OCI-LY7 (cell line): Measurements from ENCODE around the gene ITIH4. TPM values are rescaled to one million over a fixed set of nuclear protein-coding genes. Genes with fewer than 3 reads are reported as not detected.

Source experiments
- BruUV-seq: library from RNA; stranded (reverse); fragments of 400-500 nt; replicated peaks from 2 replicates; lab custom pipeline; 2021; lab: Mats Ljungman, UMichigan
- CTCF ChIA-PET: fragments of 300-600 bp; sonication (Branson Sonifier 250); formaldehyde crosslinking; loops from one replicate; lab custom pipeline; 2022; ENCODE audit warnings: antibody characterized with exemption; ENCODE audit not compliant: unreplicated experiment; lab: Charles Lee
- POLR2A ChIA-PET: fragments of 300-600 bp; sonication (Branson Sonifier 250); formaldehyde crosslinking; loops from one replicate; lab custom pipeline; 2022; ENCODE audit warnings: antibody characterized with exemption; lab: Charles Lee
- DNase-seq: peaks from one replicate; pipeline ENCODE4 v3.0.0-alpha.2; 2015; ENCODE audit warnings: low spot score
- H2AFZ ChIP-seq: fragments of 200-600 bp; sonication (generic), shearing (Covaris generic); 2 replicates; pipeline ENCODE4 v1.6.1; 2014; ENCODE audit warnings: mild to moderate bottlenecking, antibody characterized with exemption, low read length, moderate library complexity
- H3K27ac ChIP-seq: fragments of 200-600 bp; sonication (generic); 2 replicates; pipeline ENCODE4 v1.5.1; 2014; ENCODE audit warnings: mixed run types, low read depth, mild to moderate bottlenecking, moderate library complexity, low read length, inconsistent platforms; ENCODE audit not compliant: poor library complexity, severe bottlenecking
- H3K36me3 ChIP-seq: fragments of 200-600 bp; sonication (generic); 2 replicates; pipeline ENCODE4 v1.6.1; 2014; ENCODE audit warnings: mild to moderate bottlenecking, antibody characterized with exemption, low read length, moderate library complexity, mixed read lengths; ENCODE audit not compliant: insufficient read depth
- H3K4me1 ChIP-seq: fragments of 200-600 bp; sonication (generic); 2 replicates; pipeline ENCODE4 v1.5.1; 2014; ENCODE audit warnings: mild to moderate bottlenecking, low read length; ENCODE audit not compliant: insufficient read depth, poor library complexity, severe bottlenecking
- H3K4me2 ChIP-seq: fragments of 200-600 bp; sonication (generic); 2 replicates; pipeline ENCODE4 v1.6.1; 2014; ENCODE audit warnings: mild to moderate bottlenecking, low read length
- H3K4me3 ChIP-seq: fragments of 200-600 bp; sonication (generic); 2 replicates; pipeline ENCODE4 v1.5.1; 2014; ENCODE audit warnings: mild to moderate bottlenecking, low read depth, low read length; ENCODE audit not compliant: poor library complexity, severe bottlenecking
- H3K79me2 ChIP-seq: fragments of 200-600 bp; sonication (generic); 2 replicates; pipeline ENCODE4 v1.6.1; 2016; ENCODE audit warnings: low read depth, mild to moderate bottlenecking, low read length, moderate library complexity, mixed read lengths; ENCODE audit not compliant: insufficient read depth
- H3K9me2 ChIP-seq: fragments of 200-600 bp; sonication (generic); 2 replicates; pipeline ENCODE4 v1.6.1; 2016; ENCODE audit warnings: mild to moderate bottlenecking, low read length, mixed read lengths; ENCODE audit not compliant: insufficient read depth
- H3K9me3 ChIP-seq: fragments of 200-600 bp; sonication (generic); 2 replicates; pipeline ENCODE4 v1.6.1; 2014; ENCODE audit warnings: mild to moderate bottlenecking, mixed run types, low read length, mixed read lengths
- H4K20me1 ChIP-seq: fragments of 200-600 bp; sonication (generic); 2 replicates; pipeline ENCODE4 v1.6.1; 2014; ENCODE audit warnings: mild to moderate bottlenecking, antibody characterized with exemption, low read length, moderate library complexity, mixed read lengths; ENCODE audit not compliant: insufficient read depth
- EZH2phosphoT487 ChIP-seq: fragments of 200-600 bp; sonication (generic); IDR thresholded peaks from 2 replicates; pipeline ENCODE4 v1.6.1; 2018; ENCODE audit warnings: low read depth, borderline replicate concordance, mild to moderate bottlenecking, mixed run types, antibody characterized with exemption, low read length, moderate library complexity, mixed read lengths
- intact Hi-C: fragments of 100-400 bp; cut with micrococcal nuclease; formaldehyde crosslinking; loops from one replicate; pipeline ENCODE4 v1.10.0; 2022; ENCODE audit not compliant: unreplicated experiment
- total RNA-seq, 2 experiments: library from RNA; depleted of rRNA in 1 of 2; stranded (reverse); fragments of >200 nt in 1 of 2; shearing (Covaris generic) in 1 of 2; gene quantifications; 2 replicates each; pipeline ENCODE4 v1.2.3, GENCODE V29; 2014 to 2022
- TF ChIP-seq, protein P1 (sequence below): fragments of 200-600 bp; sonication (generic); conservative IDR thresholded peaks from 2 replicates; pipeline ENCODE4 v1.5.1; 2014; ENCODE audit warnings: mild to moderate bottlenecking, antibody characterized with exemption, low read length, moderate library complexity, mixed read lengths

The ITIH4 gene
- total RNA-seq, 2 experiments from 2014 or later: 2.1 to 2.2 TPM

- Histone ChIP-seq H3K79me2 (no peaks in the 10 kb centered on the region), H3K4me3 (no peak overlapping the region), H3K9me3 (no peaks in the 10 kb centered on the region), H3K36me3 (no peaks in the 10 kb centered on the region), H3K9me2 (no peaks in the 10 kb centered on the region), H3K4me2 (no peak overlapping the region), H3K4me1 (no peaks in the 10 kb centered on the region), H2AFZ (no peak overlapping the region), H3K27ac (no peak overlapping the region), H4K20me1 (no peaks in the 10 kb centered on the region)
- CTCF ChIA-PET: no interaction called here
- DNase-seq: no peak
- no peak for TF ChIP-seq EZH2phosphoT487
- TF ChIP-seq, protein P1, sequence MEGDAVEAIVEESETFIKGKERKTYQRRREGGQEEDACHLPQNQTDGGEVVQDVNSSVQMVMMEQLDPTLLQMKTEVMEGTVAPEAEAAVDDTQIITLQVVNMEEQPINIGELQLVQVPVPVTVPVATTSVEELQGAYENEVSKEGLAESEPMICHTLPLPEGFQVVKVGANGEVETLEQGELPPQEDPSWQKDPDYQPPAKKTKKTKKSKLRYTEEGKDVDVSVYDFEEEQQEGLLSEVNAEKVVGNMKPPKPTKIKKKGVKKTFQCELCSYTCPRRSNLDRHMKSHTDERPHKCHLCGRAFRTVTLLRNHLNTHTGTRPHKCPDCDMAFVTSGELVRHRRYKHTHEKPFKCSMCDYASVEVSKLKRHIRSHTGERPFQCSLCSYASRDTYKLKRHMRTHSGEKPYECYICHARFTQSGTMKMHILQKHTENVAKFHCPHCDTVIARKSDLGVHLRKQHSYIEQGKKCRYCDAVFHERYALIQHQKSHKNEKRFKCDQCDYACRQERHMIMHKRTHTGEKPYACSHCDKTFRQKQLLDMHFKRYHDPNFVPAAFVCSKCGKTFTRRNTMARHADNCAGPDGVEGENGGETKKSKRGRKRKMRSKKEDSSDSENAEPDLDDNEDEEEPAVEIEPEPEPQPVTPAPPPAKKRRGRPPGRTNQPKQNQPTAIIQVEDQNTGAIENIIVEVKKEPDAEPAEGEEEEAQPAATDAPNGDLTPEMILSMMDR: no peak
- intact Hi-C loops: no loop called here
- POLR2A ChIA-PET: interaction anchor here (0.7 kb wide), 1 partner anchor 21 kb away, joined by 3 read pairs; no protein-coding TSS in a partner anchor
- no TSS peak for BruUV-seq
These were observed 36.5 kb downstream of the ITIH4 start for GRCh38 chr3:52793702-52794611.

GRCh38 chr3:52792961-52793695 lies 37.3 kb downstream of the ITIH4 start:
- Histone ChIP-seq H2AFZ (no peak overlapping the region), H3K9me2 (no peaks in the 10 kb centered on the region), H3K9me3 (no peaks in the 10 kb centered on the region), H3K4me2 (no peak overlapping the region), H3K36me3 (no peaks in the 10 kb centered on the region), H3K4me3 (no peak overlapping the region), H3K27ac (no peak overlapping the region), H3K4me1 (no peaks in the 10 kb centered on the region), H4K20me1 (no peaks in the 10 kb centered on the region), H3K79me2 (no peaks in the 10 kb centered on the region)
- BruUV-seq: no TSS peak
- intact Hi-C loops: no loop called here
- DNase-seq: no peak
- CTCF ChIA-PET: no interaction called here
- TF ChIP-seq, protein P1: no peak
- POLR2A ChIA-PET: interaction anchor here (0.7 to 1.1 kb wide), 3 partner anchors 22 to 122 kb away, joined by 3 to 4 read pairs (median 4); no protein-coding TSS in a partner anchor
